HepG2 (cell line): ENCODE data around the gene C1QL4. TPM values are rescaled to one million over a fixed set of nuclear protein-coding genes. Genes with fewer than 3 reads are reported as not detected.

ENCODE experiments used
- AGO2 ChIP-seq: fragments of 200-400 bp; formaldehyde crosslinking; optimal IDR thresholded peaks from 2 replicates; pipeline ENCODE3; 2017; ENCODE audit warnings: mild to moderate bottlenecking, low read depth, low read length, moderate library complexity
- ASH2L ChIP-seq: fragments of 300-600, 200-600 bp; sonication (generic); IDR thresholded peaks from 2 replicates; pipeline ENCODE4 v1.7.0; 2017; ENCODE audit warnings: low read depth, mild to moderate bottlenecking, moderate library complexity, mixed read lengths, low read length; ENCODE audit not compliant: insufficient read length
- BRF2 ChIP-seq: sonication (generic); formaldehyde crosslinking; IDR thresholded peaks from 2 replicates; pipeline ENCODE4 v1.8.1; 2022; ENCODE audit warnings: mild to moderate bottlenecking, missing genetic modification reagents
- DRAP1 ChIP-seq: IDR thresholded peaks from 2 replicates; pipeline ENCODE4 v1.6.1; 2016; ENCODE audit warnings: missing genetic modification reagents, missing compliant biosample characterization
- HOMEZ ChIP-seq: IDR thresholded peaks from 2 replicates; pipeline ENCODE4 v1.6.1; 2016; ENCODE audit warnings: low read depth
- SAFB2 ChIP-seq: sonication (generic); formaldehyde crosslinking; IDR thresholded peaks from 2 replicates; pipeline ENCODE4 v1.5.1; 2020; ENCODE audit warnings: missing genetic modification reagents, low read depth, mild to moderate bottlenecking, borderline replicate concordance
- SOX6 ChIP-seq, 2 experiments: fragments of 450-650 bp in 1 of 2; sonication (generic) in 1 of 2; formaldehyde crosslinking in 1 of 2; IDR thresholded peaks; 2 replicates each; pipeline versions ENCODE4 v1.4.0 to v1.6.1; 2017 to 2020; ENCODE audit warnings: antibody characterized with exemption in 1 of 2, mild to moderate bottlenecking in 1 of 2, missing genetic modification reagents in 1 of 2
- TEF ChIP-seq: sonication (generic); formaldehyde crosslinking; IDR thresholded peaks from 2 replicates; pipeline ENCODE4 v1.5.0; 2020; ENCODE audit warnings: missing genetic modification reagents
- TFDP1 ChIP-seq: IDR thresholded peaks from 2 replicates; pipeline ENCODE4 v1.6.1; 2016; ENCODE audit warnings: missing compliant biosample characterization, missing genetic modification reagents, borderline replicate concordance
- TFDP2 ChIP-seq: sonication (generic); formaldehyde crosslinking; IDR thresholded peaks from 2 replicates; pipeline ENCODE4 v1.4.0; 2020; ENCODE audit warnings: missing genetic modification reagents
- ZBTB14 ChIP-seq: sonication (generic); formaldehyde crosslinking; IDR thresholded peaks from 2 replicates; pipeline ENCODE4 v1.4.0; 2020; ENCODE audit warnings: missing genetic modification reagents
- ZNF431 ChIP-seq: sonication (generic); formaldehyde crosslinking; IDR thresholded peaks from 2 replicates; pipeline ENCODE4 v1.9.0; 2022; ENCODE audit warnings: missing genetic modification reagents, low read depth, mild to moderate bottlenecking, borderline replicate concordance
- ZNF543 ChIP-seq: sonication (generic); formaldehyde crosslinking; IDR thresholded peaks from 2 replicates; pipeline ENCODE4 v1.4.0; 2020; ENCODE audit warnings: mild to moderate bottlenecking, missing genetic modification reagents
- ZNF574 ChIP-seq: sonication (generic); formaldehyde crosslinking; IDR thresholded peaks from 2 replicates; pipeline ENCODE4 v1.4.0; 2020; ENCODE audit warnings: missing genetic modification reagents
- ZNF605 ChIP-seq: sonication (generic); formaldehyde crosslinking; IDR thresholded peaks from 2 replicates; pipeline ENCODE4 v1.8.0; 2022; ENCODE audit warnings: mild to moderate bottlenecking, missing genetic modification reagents
- ZNF644 ChIP-seq: IDR thresholded peaks from 2 replicates; pipeline ENCODE4 v1.6.1; 2016; ENCODE audit warnings: low read depth
- polyA plus RNA-seq, 8 experiments: library from polyadenylated mRNA; depleted of rRNA in 3 of 8; stranded (reverse) in 7 of 8; unstranded in 1 of 8; fragments of >200 nt; fragmentation: Illumina TruSeq in 4 of 8; extraction: Trizol in 4 of 8; gene quantifications; 2 replicates each; pipeline versions ENCODE4 v1.2.1 to v1.2.3, GENCODE V29; 2011 to 2016; ENCODE audit warnings: low read depth in 4 of 8, missing spikeins in 1 of 8, mixed read lengths in 1 of 8; ENCODE audit not compliant: insufficient read depth in 1 of 8
- total RNA-seq, 5 experiments: library from RNA; depleted of rRNA; stranded (reverse); fragments of >200 nt; fragmentation: Illumina TruSeq; extraction: Trizol; gene quantifications; 2 replicates each; pipeline ENCODE4 v1.2.3, GENCODE V29; 2016; ENCODE audit warnings: low read depth in 1 of 5

Gene C1QL4
- total and polyA plus RNA-seq, 2 of the 13 experiments (the other 11 are each of a cell fraction or from before 2014, with no cell fraction given): 0.03 TPM; not detected in 1

- no peak for TF ChIP-seq ZBTB14
- peak; percentile 82 for TF ChIP-seq ZNF605 (CRISPR knock-in tag)
- TF ChIP-seq HOMEZ (CRISPR knock-in tag): peak; percentile 81
- TF ChIP-seq AGO2: peak; percentile 35
- TF ChIP-seq SAFB2 (CRISPR knock-in tag): no peak
- 0 out of 2 replicates have a peak, but pooled peaks have one; percentile 45 for TF ChIP-seq ZNF644
- TF ChIP-seq BRF2: no peak
- TF ChIP-seq ASH2L: peak; percentile 63
- TF ChIP-seq ZNF574: peak; percentile 15; the same call in 1 of the 2 replicates
- TF ChIP-seq DRAP1 (CRISPR knock-in tag): peak; percentile 63
- TF ChIP-seq TFDP1 (CRISPR knock-in tag): peak; percentile 96
- TF ChIP-seq TEF: no peak; the same call in 1 of the 2 replicates
- TF ChIP-seq ZNF431 (CRISPR knock-in tag): 0 out of 2 replicates have a peak, but pooled peaks have one; percentile 53
- TF ChIP-seq TFDP2: peak; percentile 99
- 0 out of 2 replicates have a peak, but pooled peaks have one; percentile 37 for TF ChIP-seq ZNF543
- no peak for TF ChIP-seq SOX6 (IDR thresholded peaks at IDR 0.05)
- TF ChIP-seq SOX6 (CRISPR knock-in tag; IDR thresholded peaks at IDR 0.05): 0 out of 2 replicates have a peak, but pooled peaks have one; percentile 8
These were observed 14.1 kb downstream of the C1QL4 start, which contains the start of gene TROAP (continued) for GRCh38 chr12:49322708-49323523.
